Measurements from ENCODE around the gene WAS. TPM values are rescaled to one million over a fixed set of nuclear protein-coding genes. Genes with fewer than 3 reads are reported as not detected.

Gene WAS
- total and polyA plus RNA-seq, 2 of the 8 experiments (the other 6 are each of a cell fraction or from before 2014, with no cell fraction given): 0.63 to 0.65 TPM

GRCh38 chrX:48700246-48700645 lies 16.6 kb downstream of the WAS start:
- Histone ChIP-seq H3K18ac (ENCODE audit: extremely low read depth, low read length) (no peak overlapping the region), H3K4me1 (replicated peaks in 1 of 4; ENCODE audit: control insufficient read depth in 3 of 4, insufficient read depth in 4 of 4, low read length in 3 of 4) (peaks cover 0 to 19% (median 7%) of the 10 kb centered on the region in 4 experiments; a peak in 6 of 7 replicates), H3K9me3 (ENCODE audit: insufficient read depth in 2 of 2, low read depth in 1 of 2, low read length in 1 of 2) (no peaks in the 10 kb centered on the region), H3K4ac (replicated peaks; ENCODE audit: insufficient read length, low read depth, low read length) (no peak overlapping the region), H2BK120ac (replicated peaks; ENCODE audit: low read depth, low read length) (no peak overlapping the region), H3K9ac (replicated peaks in 1 of 4; ENCODE audit: extremely low read depth in 1 of 4, low read depth in 3 of 4, low read length in 3 of 4) (no peak overlapping the region), H4K5ac (ENCODE audit: insufficient read length, low read depth, low read length) (no peak overlapping the region), H2BK5ac (ENCODE audit: low read depth, low read length) (no peak overlapping the region), H2AK5ac (ENCODE audit: low read depth, low read length) (no peak overlapping the region), H3K56ac (replicated peaks; ENCODE audit: insufficient read length, low read depth, low read length) (no peak overlapping the region), H3K36me3 (ENCODE audit: control insufficient read depth in 2 of 4, insufficient read depth in 4 of 4, low read length in 3 of 4) (peaks cover 5 to 43% (median 28%) of the 10 kb centered on the region in 4 experiments; a peak in 6 of 8 replicates), H4K8ac (ENCODE audit: extremely low read depth, insufficient read depth, low read length) (no peak overlapping the region), H3K79me1 (ENCODE audit: low read depth, low read length) (no peaks in the 10 kb centered on the region), H4K20me1 (replicated peaks in 1 of 2; ENCODE audit: control insufficient read depth in 1 of 2, insufficient read depth in 2 of 2, low read length in 2 of 2) (peaks cover 0 to 8% of the 10 kb centered on the region in 2 experiments), H3K14ac (ENCODE audit: insufficient read length) (no peak overlapping the region), H2BK20ac (ENCODE audit: low read length) (no peak overlapping the region), H2BK15ac (ENCODE audit: low read length) (no peak overlapping the region), H3K27ac (ENCODE audit: low read depth, low read length) (no peak overlapping the region), H3K23ac (ENCODE audit: insufficient read length) (no peak overlapping the region), H3K4me3 (ENCODE audit: extremely low read depth in 1 of 4, insufficient read depth in 2 of 4, low read depth in 3 of 4, low read length in 4 of 4) (no peak overlapping the region), H3K23me2 (ENCODE audit: low read depth, low read length) (peaks cover 3% of the 10 kb centered on the region; the same call in 1 of the 2 replicates), H4K91ac (replicated peaks; ENCODE audit: insufficient read length, low read length) (no peak overlapping the region), H3K4me2 (ENCODE audit: insufficient read depth in 1 of 2, low read depth in 2 of 2, low read length in 2 of 2) (no peak overlapping the region), H2BK12ac (ENCODE audit: low read depth, low read length) (no peak overlapping the region), H3K27me3 (replicated peaks in 1 of 4; ENCODE audit: control insufficient read depth in 3 of 4, extremely low read depth in 1 of 4, insufficient read depth in 3 of 4, low read length in 3 of 4) (no peaks in the 10 kb centered on the region), H3K79me2 (ENCODE audit: control insufficient read depth in 1 of 2, insufficient read depth in 2 of 2, low read length in 2 of 2) (peaks cover 0 to 2% of the 10 kb centered on the region in 2 experiments; a peak in 1 of 4 replicates), H2AFZ (ENCODE audit: low read length) (no peak overlapping the region)
- TF ChIP-seq TCF12 (IDR thresholded peaks at IDR 0.05; ENCODE audit: low read depth, low read length): no peak
- no peak for TF ChIP-seq PHF8 (conservative IDR thresholded peaks at IDR 0.05; ENCODE audit: low read depth, low read length)
- no peak for TF ChIP-seq JUND (IDR thresholded peaks at IDR 0.05; ENCODE audit: low read length)
- 98% methylated on average over 13 of the region's 23 CpGs; no CpG with 5 or more reads in 1 of the 2 experiments for WGBS, 2 experiments (ENCODE audit: extremely low coverage in 1 of 2, insufficient coverage in 1 of 2, insufficient read length in 1 of 2, insufficient replicate concordance in 2 of 2, low coverage in 1 of 2, low lambda C conversion rate in 2 of 2, missing lambda C conversion rate in 1 of 2)
- DNase-seq (ENCODE audit: low read depth in 1 of 2, low spot score in 2 of 2) (no peak), FAIRE-seq (no peak)
- POLR2A ChIA-PET (ENCODE audit: partially characterized antibody): interaction anchor here (0.7 to 5.0 kb wide), 3 partner anchors 10 to 122 kb away, joined by 3 to 29 read pairs (median 4); no protein-coding TSS in a partner anchor
- CTCF ChIA-PET (ENCODE audit: partially characterized antibody): interaction anchor here (1.6 kb wide), 1 partner anchor 52 kb away, joined by 4 read pairs; no protein-coding TSS in a partner anchor

Data from H1 (cell line).